Osteoblast (primary cell): Measurements from ENCODE around the gene PELI1. TPM values are rescaled to one million over a fixed set of nuclear protein-coding genes. Genes with fewer than 3 reads are reported as not detected.

Experiments used
- DNase-seq: peaks from one replicate; pipeline ENCODE4 v3.0.0; 2011; ENCODE audit warnings: low spot score, mixed read lengths; ENCODE audit not compliant: insufficient read length; ENCODE audit errors: missing footprints
- H2AFZ ChIP-seq: 2 replicates; pipeline ENCODE4 v1.6.0; 2011; ENCODE audit warnings: mild to moderate bottlenecking, low read length
- H3K27ac ChIP-seq: 2 replicates; pipeline ENCODE4 v1.5.1; 2011; ENCODE audit warnings: mild to moderate bottlenecking, low read depth, low read length, moderate library complexity
- H3K27me3 ChIP-seq: 2 replicates; pipeline ENCODE4 v1.6.0; 2012; ENCODE audit warnings: mild to moderate bottlenecking, control low read depth, inconsistent platforms, low read length, moderate library complexity; ENCODE audit not compliant: insufficient read depth
- H3K36me3 ChIP-seq: 2 replicates; pipeline ENCODE4 v1.5.1; 2011; ENCODE audit warnings: mild to moderate bottlenecking, low read length, control low read depth, moderate library complexity; ENCODE audit not compliant: insufficient read depth
- H3K4me1 ChIP-seq: 2 replicates; pipeline ENCODE4 v1.5.1; 2011; ENCODE audit warnings: mild to moderate bottlenecking, low read length, control low read depth, moderate library complexity; ENCODE audit not compliant: insufficient read depth
- H3K4me2 ChIP-seq: 2 replicates; pipeline ENCODE4 v1.6.0; 2011; ENCODE audit warnings: mild to moderate bottlenecking, low read length; ENCODE audit not compliant: insufficient read depth
- H3K4me3 ChIP-seq: fragments of 200-600 bp; sonication (generic); 3 replicates; pipeline ENCODE4 v1.5.1; 2012; ENCODE audit warnings: mild to moderate bottlenecking, low read length, inconsistent platforms; ENCODE audit not compliant: insufficient read depth
- H3K79me2 ChIP-seq: 2 replicates; pipeline ENCODE4 v1.6.0; 2012; ENCODE audit warnings: mild to moderate bottlenecking, low read length, control low read depth, inconsistent platforms; ENCODE audit not compliant: insufficient read depth
- H3K9me3 ChIP-seq: 2 replicates; pipeline ENCODE4 v1.5.1; 2011; ENCODE audit warnings: low read depth, low read length, control low read depth
- H4K20me1 ChIP-seq: 2 replicates; pipeline ENCODE4 v1.6.0; 2012; ENCODE audit warnings: mild to moderate bottlenecking, low read length, control low read depth; ENCODE audit not compliant: insufficient read depth
- total RNA-seq: library from RNA; depleted of rRNA; stranded (reverse); fragments of >200 nt; gene quantifications from 2 replicates; pipeline ENCODE4 v1.2.3, GENCODE V29; 2012
- TF ChIP-seq, protein P1 (sequence below): IDR thresholded peaks from 2 replicates; pipeline ENCODE4 v1.5.1; 2011; ENCODE audit warnings: mild to moderate bottlenecking, low read depth, low read length, moderate library complexity; ENCODE audit errors: extremely low read depth

PELI1 gene
- total RNA-seq, 1 donor = 5.1 TPM

DNA sequence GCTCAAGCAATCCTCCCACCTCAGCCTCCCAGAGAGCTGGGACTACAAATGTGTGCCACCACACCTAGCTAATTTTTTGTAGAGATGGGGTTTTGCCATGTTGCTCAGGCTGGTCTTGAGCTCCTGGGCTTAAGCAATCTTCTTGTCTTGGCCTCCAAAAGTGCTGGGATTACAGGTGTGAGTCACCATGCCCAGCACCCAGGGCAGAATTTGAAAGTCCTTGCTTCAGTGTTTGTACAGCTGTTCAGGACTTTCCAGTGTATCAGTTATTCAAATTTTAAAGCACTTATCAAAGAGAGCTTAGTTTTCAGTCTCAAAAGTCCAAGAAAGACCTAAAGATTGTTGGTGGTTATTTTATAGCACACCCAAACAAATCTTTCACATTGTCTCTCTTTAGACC is 81.4 kb downstream of the PELI1 start:
- H3K4me2 ChIP-seq = peak overlapping the region; percentile 9

DNA sequence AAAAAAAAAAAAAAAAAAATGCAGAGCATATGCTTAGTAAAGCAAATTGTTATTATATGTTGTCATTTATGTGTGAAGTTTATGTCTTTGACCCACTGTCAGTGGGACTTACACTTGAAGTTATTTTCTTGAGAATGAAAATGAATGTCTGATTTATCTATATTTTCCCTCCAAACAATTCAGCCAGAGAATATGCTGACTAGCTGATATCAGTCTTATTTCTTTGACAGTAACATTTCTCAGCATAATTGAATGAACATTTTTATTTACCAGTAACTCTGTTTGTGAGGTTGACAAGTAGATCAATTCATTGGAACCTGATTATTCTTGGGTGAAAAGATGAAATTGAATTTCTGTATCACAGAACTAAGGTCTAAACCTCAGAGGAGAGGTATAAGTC is 85.0 kb downstream of the PELI1 start:
- no peaks in the 10 kb centered on the region for H4K20me1 ChIP-seq
- no peak overlapping the region for H3K27ac ChIP-seq
- no peaks in the 10 kb centered on the region for H3K27me3 ChIP-seq
- TF ChIP-seq, protein P1, sequence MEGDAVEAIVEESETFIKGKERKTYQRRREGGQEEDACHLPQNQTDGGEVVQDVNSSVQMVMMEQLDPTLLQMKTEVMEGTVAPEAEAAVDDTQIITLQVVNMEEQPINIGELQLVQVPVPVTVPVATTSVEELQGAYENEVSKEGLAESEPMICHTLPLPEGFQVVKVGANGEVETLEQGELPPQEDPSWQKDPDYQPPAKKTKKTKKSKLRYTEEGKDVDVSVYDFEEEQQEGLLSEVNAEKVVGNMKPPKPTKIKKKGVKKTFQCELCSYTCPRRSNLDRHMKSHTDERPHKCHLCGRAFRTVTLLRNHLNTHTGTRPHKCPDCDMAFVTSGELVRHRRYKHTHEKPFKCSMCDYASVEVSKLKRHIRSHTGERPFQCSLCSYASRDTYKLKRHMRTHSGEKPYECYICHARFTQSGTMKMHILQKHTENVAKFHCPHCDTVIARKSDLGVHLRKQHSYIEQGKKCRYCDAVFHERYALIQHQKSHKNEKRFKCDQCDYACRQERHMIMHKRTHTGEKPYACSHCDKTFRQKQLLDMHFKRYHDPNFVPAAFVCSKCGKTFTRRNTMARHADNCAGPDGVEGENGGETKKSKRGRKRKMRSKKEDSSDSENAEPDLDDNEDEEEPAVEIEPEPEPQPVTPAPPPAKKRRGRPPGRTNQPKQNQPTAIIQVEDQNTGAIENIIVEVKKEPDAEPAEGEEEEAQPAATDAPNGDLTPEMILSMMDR = no peak
- peaks cover 13% of the 10 kb centered on the region for H3K4me1 ChIP-seq
- no peak overlapping the region for H3K4me2 ChIP-seq
- DNase-seq = no peak
- no peaks in the 10 kb centered on the region for H3K36me3 ChIP-seq
- no peaks in the 10 kb centered on the region for H3K9me3 ChIP-seq
- H3K79me2 ChIP-seq = no peaks in the 10 kb centered on the region
- H2AFZ ChIP-seq = no peak overlapping the region
- no peak overlapping the region for H3K4me3 ChIP-seq

More for the DNA sequence above, 81.4 kb downstream of the PELI1 start:
- H3K27ac ChIP-seq = peak overlapping the region; percentile 92
- no peaks in the 10 kb centered on the region for H3K27me3 ChIP-seq
- H2AFZ ChIP-seq = no peak overlapping the region
- no peak overlapping the region for H3K4me3 ChIP-seq
- TF ChIP-seq, protein P1 = no peak
- no peaks in the 10 kb centered on the region for H3K79me2 ChIP-seq
- DNase-seq = no peak
- H3K9me3 ChIP-seq = no peaks in the 10 kb centered on the region
- H3K36me3 ChIP-seq = no peaks in the 10 kb centered on the region
- H3K4me1 ChIP-seq = peaks cover 19% of the 10 kb centered on the region
- no peaks in the 10 kb centered on the region for H4K20me1 ChIP-seq

DNA sequence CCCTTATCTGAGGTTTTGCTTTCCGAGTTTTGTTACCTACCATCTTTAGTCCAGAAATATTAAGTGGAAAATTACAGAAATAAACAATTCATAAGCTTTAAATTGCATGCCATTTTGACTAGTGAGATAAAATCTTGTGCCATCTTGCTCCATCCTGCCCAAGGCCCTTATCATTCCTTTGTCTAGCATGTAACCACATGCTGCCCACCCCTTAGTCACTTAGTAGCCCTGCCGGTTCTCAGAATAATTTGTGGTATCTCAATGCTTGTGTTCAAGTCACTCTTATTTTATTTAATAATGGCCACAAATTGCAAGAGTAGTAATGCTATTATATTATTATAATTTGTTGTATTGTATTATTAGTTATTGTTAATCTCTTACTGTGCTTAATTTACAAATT is 88.2 kb downstream of the PELI1 start:
- Histone ChIP-seq H3K9me3 (no peaks in the 10 kb centered on the region), H3K4me1 (no peaks in the 10 kb centered on the region), H2AFZ (no peak overlapping the region), H3K4me3 (no peak overlapping the region), H3K27ac (no peak overlapping the region), H3K27me3 (peaks cover 3% of the 10 kb centered on the region), H4K20me1 (no peaks in the 10 kb centered on the region), H3K79me2 (no peaks in the 10 kb centered on the region), H3K4me2 (no peak overlapping the region), H3K36me3 (no peaks in the 10 kb centered on the region)
- DNase-seq = no peak
- TF ChIP-seq, protein P1 = no peak

DNA sequence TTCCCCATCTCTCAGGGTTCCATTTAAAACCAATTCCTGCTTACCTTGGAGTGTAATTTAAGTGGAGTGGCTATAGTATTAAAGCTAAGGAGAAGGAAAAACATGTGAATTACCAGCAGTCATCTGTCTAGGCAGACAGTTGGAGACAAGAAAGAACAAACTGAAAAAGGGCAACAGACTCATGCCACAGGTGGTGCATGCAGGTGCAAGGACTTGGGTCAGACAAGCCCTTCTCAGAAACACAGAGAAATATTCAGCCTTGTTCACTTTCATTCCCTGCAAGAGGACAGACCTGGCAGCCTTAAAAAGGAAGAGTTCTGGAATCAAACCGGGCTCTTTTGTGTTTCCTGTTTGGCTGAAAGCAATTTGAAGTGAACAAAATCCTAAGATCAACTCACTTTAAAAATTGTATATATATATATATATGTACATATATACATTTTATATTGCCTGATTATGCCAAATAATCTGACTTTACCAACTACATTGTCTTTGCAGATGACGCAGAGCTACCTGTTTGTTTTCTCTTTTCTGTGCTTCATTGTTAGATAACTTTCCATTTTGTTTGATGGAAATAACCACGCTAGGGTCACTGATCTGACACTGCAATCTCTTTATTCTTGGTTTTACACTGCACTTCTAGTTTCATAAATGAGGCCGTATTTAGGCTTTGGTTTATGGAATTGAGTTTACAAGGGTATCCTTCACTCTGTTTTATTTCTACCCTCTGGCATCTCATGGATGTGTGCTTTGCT is 89.9 kb downstream of the PELI1 start:
- Histone ChIP-seq H3K27ac (no peak overlapping the region), H4K20me1 (no peaks in the 10 kb centered on the region), H3K4me1 (no peaks in the 10 kb centered on the region), H3K79me2 (no peaks in the 10 kb centered on the region), H3K27me3 (peaks cover 3% of the 10 kb centered on the region), H2AFZ (no peak overlapping the region), H3K9me3 (no peaks in the 10 kb centered on the region), H3K4me2 (no peak overlapping the region), H3K4me3 (no peak overlapping the region), H3K36me3 (no peaks in the 10 kb centered on the region)
- TF ChIP-seq, protein P1 = no peak
- DNase-seq = no peak
